Lower lobe of right lung (tissue), 2 donors: ENCODE measurements around the gene PPP1R12A. TPM values are rescaled to one million over a fixed set of nuclear protein-coding genes. Genes with fewer than 3 reads are reported as not detected.

Experiments
- ATAC-seq, 2 donors: fragments of 200-7000 bp; cut with Tn5 transposase; one replicate each; pipeline ENCODE4 v1.9.1; 2020 to 2022; ENCODE audit warnings: mild to moderate bottlenecking in 2 of 2, moderate library complexity in 2 of 2
- DNase-seq: peaks from one replicate; pipeline ENCODE4 v3.0.0-alpha.2; 2020
- H3K27ac ChIP-seq: fragments of 200-600 bp; one replicate; pipeline ENCODE4 v1.8.0; 2022
- H3K27me3 ChIP-seq: fragments of 200-600 bp; one replicate; pipeline ENCODE4 v1.8.0; 2022; ENCODE audit warnings: low read depth
- H3K36me3 ChIP-seq: fragments of 200-600 bp; one replicate; pipeline ENCODE4 v1.8.0; 2022; ENCODE audit warnings: mild to moderate bottlenecking
- H3K4me1 ChIP-seq: fragments of 200-600 bp; one replicate; pipeline ENCODE4 v1.8.0; 2022
- H3K4me3 ChIP-seq: fragments of 200-600 bp; one replicate; pipeline ENCODE4 v1.8.0; 2022; ENCODE audit warnings: mild to moderate bottlenecking
- H3K9me3 ChIP-seq: fragments of 200-600 bp; one replicate; pipeline ENCODE4 v1.8.0; 2022
- intact Hi-C: fragments of 100-400 bp; cut with DNase I; formaldehyde crosslinking; loops from one replicate; pipeline ENCODE4 v1.11.0; 2022
- total RNA-seq: library from RNA; stranded (reverse); fragmentation: NEBNext Ultra II Directional; extraction: Animal tissue kit (Norgen Biotek cat#: 25700); gene quantifications from one replicate; pipeline ENCODE4 v1.2.1, GENCODE V29; 2021
- TF ChIP-seq, protein P1 (sequence below): fragments of 200-600 bp; IDR thresholded peaks from one replicate; pipeline ENCODE4 v1.8.0; 2022; ENCODE audit warnings: antibody characterized with exemption, mild to moderate bottlenecking
- donor health status: DM: no; HTN: yes; CAD: no; lungs with severe emphysema.

PPP1R12A gene
- total RNA-seq, 1 donor from 2014 or later: 84.1 TPM

DNA sequence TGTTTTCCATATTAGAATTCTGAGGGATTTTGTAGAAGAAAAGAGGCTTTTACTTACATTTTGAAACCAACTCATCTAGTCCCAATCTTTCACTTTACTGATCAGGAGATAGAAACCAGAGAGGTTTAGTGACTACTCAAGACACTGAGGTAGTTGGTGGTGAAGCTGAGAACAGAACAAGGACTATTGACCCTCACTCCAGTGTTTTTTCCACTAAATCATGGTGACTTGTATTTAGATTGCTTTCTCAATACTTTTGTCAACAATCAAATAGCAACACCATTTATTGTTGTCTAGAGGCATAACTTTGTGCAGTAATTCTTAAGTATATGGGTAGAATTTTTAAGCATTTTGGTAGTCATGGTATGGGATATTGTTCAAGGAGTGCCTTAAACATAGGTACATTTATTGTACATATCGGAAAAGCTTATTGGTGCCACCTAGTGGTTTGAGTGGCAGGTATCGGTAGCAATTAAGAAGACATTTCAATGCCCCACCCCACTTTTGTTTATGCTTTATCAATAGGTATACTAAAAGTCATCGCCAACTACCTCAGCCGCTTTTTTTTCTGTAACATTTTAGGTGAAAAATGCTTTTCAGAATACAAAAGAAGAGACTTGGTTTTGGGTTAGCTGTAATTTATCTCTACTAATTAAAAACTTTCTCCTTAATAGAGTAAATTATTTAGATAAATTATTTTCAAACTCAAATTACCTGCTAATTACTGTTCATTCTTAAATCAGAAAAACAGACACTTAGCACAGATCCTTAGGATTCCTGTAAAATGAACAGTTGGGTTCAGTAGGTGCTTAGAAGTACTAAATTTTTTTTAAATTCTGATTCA is 196.8 kb downstream of the PPP1R12A start:
- ATAC-seq: peak in 1 of 2 donors; percentile 73
- Histone ChIP-seq H3K4me1 (no peaks in the 10 kb centered on the region), H3K9me3 (no peaks in the 10 kb centered on the region), H3K27me3 (no peaks in the 10 kb centered on the region), H3K4me3 (no peak overlapping the region), H3K36me3 (no peaks in the 10 kb centered on the region), H3K27ac (no peak overlapping the region)
- TF ChIP-seq, protein P1, sequence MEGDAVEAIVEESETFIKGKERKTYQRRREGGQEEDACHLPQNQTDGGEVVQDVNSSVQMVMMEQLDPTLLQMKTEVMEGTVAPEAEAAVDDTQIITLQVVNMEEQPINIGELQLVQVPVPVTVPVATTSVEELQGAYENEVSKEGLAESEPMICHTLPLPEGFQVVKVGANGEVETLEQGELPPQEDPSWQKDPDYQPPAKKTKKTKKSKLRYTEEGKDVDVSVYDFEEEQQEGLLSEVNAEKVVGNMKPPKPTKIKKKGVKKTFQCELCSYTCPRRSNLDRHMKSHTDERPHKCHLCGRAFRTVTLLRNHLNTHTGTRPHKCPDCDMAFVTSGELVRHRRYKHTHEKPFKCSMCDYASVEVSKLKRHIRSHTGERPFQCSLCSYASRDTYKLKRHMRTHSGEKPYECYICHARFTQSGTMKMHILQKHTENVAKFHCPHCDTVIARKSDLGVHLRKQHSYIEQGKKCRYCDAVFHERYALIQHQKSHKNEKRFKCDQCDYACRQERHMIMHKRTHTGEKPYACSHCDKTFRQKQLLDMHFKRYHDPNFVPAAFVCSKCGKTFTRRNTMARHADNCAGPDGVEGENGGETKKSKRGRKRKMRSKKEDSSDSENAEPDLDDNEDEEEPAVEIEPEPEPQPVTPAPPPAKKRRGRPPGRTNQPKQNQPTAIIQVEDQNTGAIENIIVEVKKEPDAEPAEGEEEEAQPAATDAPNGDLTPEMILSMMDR: peak; percentile 64
- intact Hi-C loops: no loop called here
- DNase-seq: no peak

DNA sequence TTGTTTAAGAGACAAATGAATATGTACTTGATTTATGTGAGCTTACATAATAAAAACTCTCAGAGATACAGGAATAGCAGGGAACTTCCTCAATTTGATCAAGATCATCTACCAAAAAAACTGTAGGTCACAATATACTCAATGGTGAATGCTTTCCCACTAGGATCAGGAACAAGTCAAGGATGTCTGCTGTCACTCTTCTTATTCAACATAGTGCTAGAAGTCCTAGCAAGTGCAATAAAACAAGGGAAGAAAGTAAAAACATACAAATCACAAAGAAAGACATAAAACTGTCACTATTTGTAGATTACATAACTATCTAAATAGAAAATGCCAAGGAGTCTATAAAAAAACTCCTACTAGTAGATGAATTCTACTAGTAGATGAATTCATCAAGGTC is 202.3 kb downstream of the PPP1R12A start:
- Histone ChIP-seq H3K4me1 (no peaks in the 10 kb centered on the region), H3K27me3 (no peaks in the 10 kb centered on the region), H3K9me3 (no peaks in the 10 kb centered on the region), H3K4me3 (no peak overlapping the region), H3K27ac (no peak overlapping the region), H3K36me3 (no peaks in the 10 kb centered on the region)
- no peak for DNase-seq
- ATAC-seq: no peak
- TF ChIP-seq, protein P1: no peak
- intact Hi-C loops: no loop called here

DNA sequence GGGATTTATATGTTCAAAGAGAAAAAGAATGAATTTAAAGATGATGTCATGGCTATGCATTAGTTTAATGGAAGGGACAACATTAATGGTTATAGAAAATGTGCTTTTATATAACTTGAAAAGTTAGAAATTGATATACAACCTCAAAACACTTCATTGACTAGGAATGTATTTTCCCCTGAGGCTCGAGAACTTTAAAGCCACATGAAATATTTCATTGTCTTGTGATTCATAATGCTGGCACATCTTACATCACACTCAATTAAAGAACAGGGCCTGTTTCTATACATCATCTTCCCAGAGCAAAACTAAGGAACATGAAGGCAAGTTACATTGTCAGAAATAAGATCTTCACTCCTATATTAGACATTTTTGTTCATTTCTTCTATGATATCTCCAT is 208.9 kb downstream of the PPP1R12A start:
- Histone ChIP-seq H3K4me1 (no peaks in the 10 kb centered on the region), H3K27ac (no peak overlapping the region), H3K9me3 (no peaks in the 10 kb centered on the region), H3K36me3 (no peaks in the 10 kb centered on the region), H3K27me3 (no peaks in the 10 kb centered on the region), H3K4me3 (no peak overlapping the region)
- no peak for DNase-seq
- TF ChIP-seq, protein P1: no peak
- ATAC-seq: no peak
- intact Hi-C loops: no loop called here

Other genes starting within 250 kb of the PPP1R12A start
- gene PAWR, start 244.1 kb downstream of the PPP1R12A start, total RNA-seq: 53.5 TPM
- gene OTOGL, start 164.4 kb upstream of the PPP1R12A start, total RNA-seq: 0.32 TPM